Measurements from ENCODE around the gene FKRP.

The FKRP gene

DNA sequence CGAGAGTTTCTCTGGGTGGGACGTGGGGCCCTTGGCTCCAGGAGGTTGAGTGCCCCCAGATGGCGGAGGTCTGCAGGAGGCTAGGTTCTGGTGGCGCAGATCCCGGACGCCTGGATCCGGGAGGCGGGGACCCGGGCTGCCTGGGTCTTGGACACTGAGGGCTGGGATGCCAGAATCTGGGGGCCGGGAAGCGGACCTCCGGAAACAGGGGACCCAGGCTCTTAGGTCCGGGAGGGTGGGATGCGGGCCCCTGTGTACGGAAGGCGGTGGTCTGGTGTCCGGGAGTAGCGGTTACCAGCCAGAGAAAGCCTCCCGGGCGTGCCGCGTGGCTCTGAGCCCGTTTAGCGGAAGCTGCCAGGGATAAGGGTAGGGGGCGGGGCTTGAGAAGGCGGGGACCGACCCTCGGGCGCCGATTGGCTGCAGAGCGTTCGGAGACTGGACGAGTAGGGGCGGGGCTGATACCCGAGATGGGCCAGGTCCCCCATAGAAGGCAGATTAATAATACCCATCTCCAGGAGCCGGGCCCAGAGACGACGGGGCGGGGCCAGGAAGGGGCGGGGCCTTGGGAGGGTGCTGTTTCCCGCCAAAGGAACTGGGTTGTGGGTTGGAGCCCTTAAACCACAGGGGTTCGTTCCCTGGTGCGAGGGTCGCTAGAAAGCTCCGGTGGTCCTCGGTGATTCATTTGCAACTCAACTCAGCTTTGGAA, 42.6 kb downstream of the FKRP start, which contains the start of gene SLC1A5:
SLC1A5 (minus strand) TSS at position 333 of the 706 bp plus-strand sequence. CDS start 629 bp downstream, outside the sequence.
- H3K4me3 ChIP-seq (ENCODE audit: low read depth, low read length) = peak within 1 kb of the TSS; percentile 57
- in situ Hi-C loops (cut with HindIII; ENCODE audit: low sequenced_read_pairs) = loop anchor here (5.0 kb wide), 1 partner anchor 39 kb away; no protein-coding TSS in a partner anchor

DNA sequence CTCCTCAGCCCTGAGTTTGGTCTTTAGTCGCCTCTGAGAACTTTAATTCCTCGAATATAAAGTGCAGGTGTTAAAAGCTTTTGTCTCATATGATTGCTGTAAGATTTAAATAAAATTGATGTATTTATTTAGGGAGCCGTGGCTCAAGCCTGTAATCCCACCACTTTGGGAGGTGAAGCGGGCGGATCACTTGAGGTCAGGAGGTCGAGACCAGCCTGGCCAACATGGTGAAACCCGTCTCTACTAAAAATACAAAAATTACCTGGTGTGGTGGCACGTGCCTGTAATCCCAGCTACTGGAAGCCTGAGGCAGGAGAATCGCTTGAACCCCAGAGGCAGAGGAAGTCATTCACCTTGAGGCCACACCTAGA, 43.1 kb downstream of the FKRP start:
- DNase-seq (ENCODE audit: low read depth) = no peak

More for the DNA sequence above, 42.6 kb downstream of the FKRP start, which contains the start of gene SLC1A5:
- DNase-seq (ENCODE audit: low read depth) = peak; percentile 85
- TF ChIP-seq, protein P1, sequence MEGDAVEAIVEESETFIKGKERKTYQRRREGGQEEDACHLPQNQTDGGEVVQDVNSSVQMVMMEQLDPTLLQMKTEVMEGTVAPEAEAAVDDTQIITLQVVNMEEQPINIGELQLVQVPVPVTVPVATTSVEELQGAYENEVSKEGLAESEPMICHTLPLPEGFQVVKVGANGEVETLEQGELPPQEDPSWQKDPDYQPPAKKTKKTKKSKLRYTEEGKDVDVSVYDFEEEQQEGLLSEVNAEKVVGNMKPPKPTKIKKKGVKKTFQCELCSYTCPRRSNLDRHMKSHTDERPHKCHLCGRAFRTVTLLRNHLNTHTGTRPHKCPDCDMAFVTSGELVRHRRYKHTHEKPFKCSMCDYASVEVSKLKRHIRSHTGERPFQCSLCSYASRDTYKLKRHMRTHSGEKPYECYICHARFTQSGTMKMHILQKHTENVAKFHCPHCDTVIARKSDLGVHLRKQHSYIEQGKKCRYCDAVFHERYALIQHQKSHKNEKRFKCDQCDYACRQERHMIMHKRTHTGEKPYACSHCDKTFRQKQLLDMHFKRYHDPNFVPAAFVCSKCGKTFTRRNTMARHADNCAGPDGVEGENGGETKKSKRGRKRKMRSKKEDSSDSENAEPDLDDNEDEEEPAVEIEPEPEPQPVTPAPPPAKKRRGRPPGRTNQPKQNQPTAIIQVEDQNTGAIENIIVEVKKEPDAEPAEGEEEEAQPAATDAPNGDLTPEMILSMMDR (IDR thresholded peaks at IDR 0.05; ENCODE audit: low read depth, low read length, missing control alignments) = no peak

DNA sequence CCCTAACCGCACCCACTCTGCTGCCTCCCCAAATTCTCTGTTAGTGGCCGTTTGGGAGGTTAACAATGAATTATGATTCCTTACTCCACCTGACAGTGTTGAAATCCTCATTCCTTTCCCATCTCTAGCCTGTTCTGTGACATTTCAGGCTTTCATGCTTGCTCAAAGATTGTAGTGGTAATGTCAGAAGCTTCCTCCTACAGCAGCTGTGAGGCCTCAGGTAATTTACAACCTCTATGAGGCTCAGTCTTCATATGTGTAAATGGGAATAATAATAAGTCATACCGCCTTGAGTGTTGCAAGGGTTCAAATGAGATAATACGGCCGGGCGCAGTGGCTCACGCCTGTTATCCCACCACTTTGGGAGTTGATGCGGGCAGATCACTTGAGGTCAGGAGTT, 43.5 kb downstream of the FKRP start:
- TF ChIP-seq, protein P1 (IDR thresholded peaks at IDR 0.05; ENCODE audit: low read depth, low read length, missing control alignments) = no peak
- no peak overlapping the region for H3K4me3 ChIP-seq (ENCODE audit: low read depth, low read length)
- in situ Hi-C loops (cut with HindIII; ENCODE audit: low sequenced_read_pairs) = loop anchor here (5.0 kb wide), 1 partner anchor 38 kb away; no protein-coding TSS in a partner anchor
- DNase-seq (ENCODE audit: low read depth) = no peak

More for the DNA sequence above, 43.1 kb downstream of the FKRP start:
- in situ Hi-C loops (cut with HindIII; ENCODE audit: low sequenced_read_pairs) = loop anchor here (5.0 kb wide), 1 partner anchor 38 kb away; no protein-coding TSS in a partner anchor
- H3K4me3 ChIP-seq (ENCODE audit: low read depth, low read length) = no peak overlapping the region
- TF ChIP-seq, protein P1 (IDR thresholded peaks at IDR 0.05; ENCODE audit: low read depth, low read length, missing control alignments) = no peak

DNA sequence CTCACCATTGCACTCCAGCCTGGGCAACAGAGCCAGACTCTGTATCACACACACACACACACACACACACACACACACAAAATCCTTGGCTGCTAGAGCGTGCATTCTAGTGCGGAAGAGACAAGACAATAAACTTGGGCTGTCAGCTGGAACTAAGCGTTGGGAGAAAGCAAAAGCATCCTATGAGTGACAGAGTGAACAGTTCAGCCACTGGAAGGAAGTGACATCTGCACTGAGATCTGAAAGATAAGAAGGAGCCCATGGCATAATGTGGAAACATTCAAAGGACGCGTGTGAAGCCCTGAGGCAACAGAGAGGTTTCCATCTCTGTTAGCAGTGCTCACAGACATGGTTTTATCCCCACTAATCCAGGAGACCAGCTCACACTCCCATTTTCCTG, 46.1 kb downstream of the FKRP start:
- H3K4me3 ChIP-seq (ENCODE audit: low read depth, low read length) = no peak overlapping the region
- no peak for DNase-seq (ENCODE audit: low read depth)
- in situ Hi-C loops (cut with HindIII; ENCODE audit: low sequenced_read_pairs) = no loop called here
- TF ChIP-seq, protein P1 (IDR thresholded peaks at IDR 0.05; ENCODE audit: low read depth, low read length, missing control alignments) = no peak

DNA sequence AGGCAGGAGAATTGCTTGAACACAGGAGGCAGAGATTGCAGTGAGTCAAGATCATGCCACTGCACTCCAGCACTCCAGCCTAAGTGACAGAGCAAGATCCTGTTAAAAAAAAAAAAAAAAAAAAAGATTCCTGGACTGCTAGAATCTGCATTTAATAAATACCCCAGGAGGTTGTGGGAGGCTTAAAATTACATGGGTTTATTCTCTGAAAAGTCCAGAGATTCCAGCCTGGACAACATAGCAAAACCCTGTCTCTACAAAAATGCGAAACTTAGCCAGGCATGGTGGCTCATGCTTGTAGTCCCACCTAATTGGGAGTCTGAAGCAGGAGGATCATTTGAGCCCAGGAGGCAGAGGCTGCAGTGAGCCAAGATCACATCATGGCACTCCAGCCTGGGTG, 52.0 kb downstream of the FKRP start:
- TF ChIP-seq, protein P1 (IDR thresholded peaks at IDR 0.05; ENCODE audit: low read depth, low read length, missing control alignments) = no peak
- in situ Hi-C loops (cut with HindIII; ENCODE audit: low sequenced_read_pairs) = no loop called here
- no peak for DNase-seq (ENCODE audit: low read depth)
- H3K4me3 ChIP-seq (ENCODE audit: low read depth, low read length) = no peak overlapping the region

DNA sequence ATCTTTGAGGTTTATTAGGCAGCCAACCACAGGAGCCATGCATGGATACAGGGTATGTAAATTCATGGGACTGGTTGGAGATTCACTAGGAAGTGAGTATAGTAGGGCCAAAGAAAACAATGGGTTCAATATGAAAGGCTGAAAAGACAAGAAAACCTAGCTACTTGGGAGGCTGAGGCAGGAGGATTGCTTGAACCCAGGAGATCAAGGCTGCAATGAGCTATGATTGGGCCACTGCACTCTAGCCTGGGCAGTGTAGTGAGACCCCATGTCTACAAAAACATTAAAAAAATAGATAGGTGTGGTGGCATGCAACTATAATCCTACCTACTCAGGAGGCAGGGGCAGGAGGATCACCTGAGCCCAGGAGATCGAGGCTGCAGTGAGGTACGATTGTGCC, 52.9 kb downstream of the FKRP start:
- H3K4me3 ChIP-seq (ENCODE audit: low read depth, low read length) = no peak overlapping the region
- in situ Hi-C loops (cut with HindIII; ENCODE audit: low sequenced_read_pairs) = no loop called here
- TF ChIP-seq, protein P1 (IDR thresholded peaks at IDR 0.05; ENCODE audit: low read depth, low read length, missing control alignments) = no peak
- DNase-seq (ENCODE audit: low read depth) = no peak

Measured in astrocyte of the cerebellum (primary cell).